GM12878 (cell line): Measurements from ENCODE around the gene CTXND1. TPM values are rescaled to one million over a fixed set of nuclear protein-coding genes. Genes with fewer than 3 reads are reported as not detected.

Source experiments
- ATAC-seq: fragments of 200-7000 bp; cut with Tn5 transposase; 3 replicates; pipeline ENCODE4 v1.9.1; 2020; ENCODE audit warnings: mild to moderate bottlenecking, moderate library complexity
- BruUV-seq: library from RNA; stranded (reverse); fragments of 400-500 nt; replicated peaks from 2 replicates; lab custom pipeline; 2021; lab: Mats Ljungman, UMichigan
- CTCF ChIA-PET: fragments of 300-600 bp; sonication (Branson Sonifier 250); formaldehyde crosslinking; extraction: SDS; loops from one replicate; lab custom pipeline; 2021; ENCODE audit warnings: inconsistent platforms; lab: Yijun Ruan, JAX
- POLR2A ChIA-PET: fragments of 350-600 bp; formaldehyde crosslinking; extraction: SDS; loops from one replicate; lab custom pipeline; 2021; ENCODE audit warnings: inconsistent platforms; lab: Charles Lee
- RAD21 ChIA-PET: fragments of 300-600 bp; sonication (Branson Sonifier 250); formaldehyde crosslinking; loops from one replicate; lab custom pipeline; 2023; ENCODE audit warnings: antibody characterized with exemption; ENCODE audit not compliant: unreplicated experiment; lab: Charles Lee
- SMC1A ChIA-PET: fragments of 300-600 bp; sonication (Branson Sonifier 250); formaldehyde crosslinking; loops from one replicate; lab custom pipeline; 2023; ENCODE audit not compliant: unreplicated experiment, uncharacterized antibody; lab: Charles Lee
- DNase-seq: peaks from one replicate; pipeline ENCODE4 v3.0.0-alpha.2; 2011; ENCODE audit warnings: low read depth, low spot score
- FAIRE-seq: peaks from 3 replicates; lab custom pipeline; 2011; peaks lifted over from hg19 to GRCh38; lab: Jason Lieb, UNC
- H2AFZ ChIP-seq: 2 replicates; pipeline ENCODE4 v1.6.0; 2011; ENCODE audit warnings: low read depth, low read length, control low read depth; ENCODE audit not compliant: control insufficient read depth
- H3K27ac ChIP-seq: 2 replicates; pipeline ENCODE4 v1.5.1; 2011; ENCODE audit warnings: control low read depth; ENCODE audit not compliant: control insufficient read depth, insufficient read depth
- H3K27me3 ChIP-seq, 2 experiments: replicated peaks in 1 of 2; 2 replicates each; pipeline versions ENCODE4 v1.6.0 to v1.6.1; 2011; ENCODE audit warnings: low read length in 1 of 2; ENCODE audit not compliant: control insufficient read depth in 2 of 2, insufficient read depth in 2 of 2
- H3K36me3 ChIP-seq, 2 experiments: 2 replicates each; pipeline ENCODE4 v1.5.1; 2011; ENCODE audit warnings: low read length in 1 of 2; ENCODE audit not compliant: control insufficient read depth in 2 of 2, insufficient read depth in 2 of 2
- H3K4me1 ChIP-seq: 2 replicates; pipeline ENCODE4 v1.6.1; 2011; ENCODE audit warnings: mild to moderate bottlenecking, low read length, moderate library complexity, mixed read lengths; ENCODE audit not compliant: control insufficient read depth, insufficient read depth
- H3K4me2 ChIP-seq: 2 replicates; pipeline ENCODE4 v1.6.0; 2011; ENCODE audit warnings: control low read depth; ENCODE audit not compliant: control insufficient read depth, insufficient read depth
- H3K4me3 ChIP-seq: fragments of 200-600 bp; sonication (generic); 2 replicates; pipeline ENCODE4 v1.5.1; 2016
- H3K79me2 ChIP-seq: 2 replicates; pipeline ENCODE4 v1.6.0; 2011; ENCODE audit warnings: low read length; ENCODE audit not compliant: control insufficient read depth, insufficient read depth
- H3K9ac ChIP-seq: 2 replicates; pipeline ENCODE4 v1.8.0; 2011; ENCODE audit warnings: low read length, control low read depth, mixed read lengths; ENCODE audit not compliant: control insufficient read depth, insufficient read depth
- H3K9me3 ChIP-seq: replicated peaks from 3 replicates; pipeline ENCODE4 v1.5.1; 2011; ENCODE audit warnings: mild to moderate bottlenecking, low read length; ENCODE audit not compliant: control insufficient read depth, insufficient read depth
- H4K20me1 ChIP-seq: 2 replicates; pipeline ENCODE4 v1.6.0; 2011; ENCODE audit not compliant: control insufficient read depth, insufficient read depth
- ATF7 ChIP-seq: fragments of 450-650 bp; IDR thresholded peaks from 2 replicates; pipeline ENCODE4 v1.6.1; 2016; ENCODE audit warnings: low read depth, mild to moderate bottlenecking
- CBX3 ChIP-seq: fragments of 200-600 bp; sonication (generic); IDR thresholded peaks from 2 replicates; pipeline ENCODE4 v1.6.1; 2016; ENCODE audit warnings: low read depth, borderline replicate concordance
- CBX5 ChIP-seq: sonication (generic); IDR thresholded peaks from 2 replicates; pipeline ENCODE4 v1.6.1; 2016; ENCODE audit warnings: low read depth, moderate library complexity, mild to moderate bottlenecking, inconsistent platforms
- CHD4 ChIP-seq: fragments of 200-600 bp; sonication (generic); IDR thresholded peaks from 2 replicates; pipeline ENCODE4 v1.6.1; 2016; ENCODE audit warnings: mild to moderate bottlenecking
- ETV6 ChIP-seq, 2 experiments: fragments of 450-650 bp in 1 of 2; IDR thresholded peaks in 1 of 2; conservative IDR thresholded peaks in 1 of 2; 2 replicates each; pipeline ENCODE4 v1.6.1; 2014; ENCODE audit warnings: antibody characterized with exemption in 1 of 2, borderline replicate concordance in 1 of 2, low read depth in 1 of 2, mild to moderate bottlenecking in 1 of 2, moderate library complexity in 1 of 2
- FOS ChIP-seq: IDR thresholded peaks from 3 replicates; pipeline ENCODE4 v1.6.1; 2011; ENCODE audit warnings: borderline replicate concordance; ENCODE audit not compliant: insufficient read length; ENCODE audit errors: extremely low read depth
- POLR2AphosphoS5 ChIP-seq: IDR thresholded peaks from 2 replicates; pipeline ENCODE4 v1.6.1; 2011; ENCODE audit warnings: mild to moderate bottlenecking, low read length, inconsistent platforms
- ZNF622 ChIP-seq: fragments of 450-650 bp; IDR thresholded peaks from 2 replicates; pipeline ENCODE4 v1.6.1; 2017; ENCODE audit warnings: mild to moderate bottlenecking, inconsistent platforms
- WGBS: methylation state at CpG from one replicate; pipeline ENCODE4 v1.1.6; 2016; ENCODE audit warnings: low lambda C conversion rate; ENCODE audit not compliant: insufficient replicate concordance, insufficient coverage; ENCODE audit errors: missing lambda C conversion rate; 5-methylcytosine and 5-hydroxymethylcytosine counted together
- in situ Hi-C: fragments of 300-500 bp; cut with MboI; formaldehyde crosslinking; loops from 9 replicates; pipeline ENCODE4 v1.14.3; 2018; ENCODE audit warnings: mixed read lengths
- intact Hi-C: fragments of 100-400 bp; cut with micrococcal nuclease; formaldehyde crosslinking; loops from one replicate; pipeline ENCODE4 v1.14.2; 2022; ENCODE audit not compliant: unreplicated experiment
- polyA plus RNA-seq, 11 experiments: library from polyadenylated mRNA; depleted of rRNA in 4 of 11; unstranded in 6 of 11; stranded (reverse) in 5 of 11; fragments of >200 nt; fragmentation: Nextera tagmentation in 4 of 11; fragmentation: Illumina TruSeq in 1 of 11; extraction: Ambion mirVana in 4 of 11; extraction: Trizol in 1 of 11; gene quantifications; 1 replicate in 1 of 11; 2 replicates in 10 of 11; pipeline versions ENCODE4 v1.2.1 to v1.2.3, GENCODE V29; 2011 to 2016; ENCODE audit warnings: inconsistent platforms in 2 of 11, missing spikeins in 2 of 11, low read depth in 1 of 11
- total RNA-seq, 4 experiments: library from RNA; depleted of rRNA in 3 of 4; stranded (reverse); fragments of >200 nt in 3 of 4; fragmentation: Illumina TruSeq in 1 of 4; extraction: Trizol in 1 of 4; gene quantifications; 2 replicates each; pipeline versions ENCODE4 v1.2.1 to v1.2.3, GENCODE V29; 2013 to 2021
- TF ChIP-seq, protein P1 (sequence below): IDR thresholded peaks from 2 replicates; pipeline ENCODE4 v1.6.1; 2012; ENCODE audit warnings: improper control_type of control experiment, low read depth, low read length; ENCODE audit not compliant: insufficient replicate concordance
- TF ChIP-seq, protein P2 (sequence below): fragments of 450-650 bp; IDR thresholded peaks from 2 replicates; pipeline ENCODE4 v1.6.1; 2016; ENCODE audit warnings: mild to moderate bottlenecking, moderate library complexity, borderline replicate concordance

The CTXND1 gene
- total and polyA plus RNA-seq, 10 of the 15 experiments (the other 5 are each of a cell fraction or from before 2014, with no cell fraction given): under 0.01 to 0.03 (median 0.02) TPM; not detected in 7

DNA sequence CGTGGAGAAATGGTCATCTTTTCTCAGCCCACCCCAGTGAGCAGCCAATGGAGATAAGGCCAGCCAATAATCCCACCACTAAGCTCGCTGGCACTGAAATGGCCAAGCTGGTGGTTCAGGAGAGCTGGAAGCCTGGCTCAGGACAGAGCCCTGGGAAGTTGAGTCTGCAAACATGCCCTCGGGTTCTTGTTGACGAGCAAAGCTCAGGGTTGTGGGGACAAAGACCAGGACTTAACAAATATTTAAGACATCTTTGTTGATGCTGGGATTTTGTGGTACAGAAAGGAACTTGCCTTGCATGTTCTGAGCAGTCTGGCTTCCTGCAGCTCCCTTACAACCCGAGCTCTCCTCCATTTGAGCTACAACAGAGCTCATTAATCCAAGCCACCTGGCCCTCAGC lies 94.8 kb downstream of the CTXND1 start:
- H3K4me3 ChIP-seq: no peak overlapping the region
- POLR2A ChIA-PET: interaction anchor here (0.7 to 1.4 kb wide), 2 partner anchors 11 to 124 kb away, joined by 3 read pairs; no protein-coding TSS in a partner anchor
- no peaks in the 10 kb centered on the region for H3K9me3 ChIP-seq
- no peaks in the 10 kb centered on the region for H4K20me1 ChIP-seq
- no peak for FAIRE-seq
- H3K9ac ChIP-seq: no peak overlapping the region
- in situ Hi-C loops: no loop called here
- WGBS: 92% methylated on average over 5 of the region's 5 CpGs
- intact Hi-C loops: no loop called here
- H3K79me2 ChIP-seq: peaks cover 4% of the 10 kb centered on the region
- H3K27me3 ChIP-seq: no peaks in the 10 kb centered on the region
- no peak overlapping the region for H3K27ac ChIP-seq
- BruUV-seq: no TSS peak
- no peak overlapping the region for H2AFZ ChIP-seq
- TF ChIP-seq ATF7 (no peak), ZNF622 (no peak), CBX5 (no peak), POLR2AphosphoS5 (no peak), FOS (no peak), CHD4 (no peak), CBX3 (no peak), ETV6 (conservative IDR thresholded peaks at IDR 0.05 in 1 of 2, IDR thresholded peaks at IDR 0.05 in 1 of 2; ENCODE audit: borderline replicate concordance in 1 of 2, low read depth in 1 of 2) (no peak)
- TF ChIP-seq, protein P1, sequence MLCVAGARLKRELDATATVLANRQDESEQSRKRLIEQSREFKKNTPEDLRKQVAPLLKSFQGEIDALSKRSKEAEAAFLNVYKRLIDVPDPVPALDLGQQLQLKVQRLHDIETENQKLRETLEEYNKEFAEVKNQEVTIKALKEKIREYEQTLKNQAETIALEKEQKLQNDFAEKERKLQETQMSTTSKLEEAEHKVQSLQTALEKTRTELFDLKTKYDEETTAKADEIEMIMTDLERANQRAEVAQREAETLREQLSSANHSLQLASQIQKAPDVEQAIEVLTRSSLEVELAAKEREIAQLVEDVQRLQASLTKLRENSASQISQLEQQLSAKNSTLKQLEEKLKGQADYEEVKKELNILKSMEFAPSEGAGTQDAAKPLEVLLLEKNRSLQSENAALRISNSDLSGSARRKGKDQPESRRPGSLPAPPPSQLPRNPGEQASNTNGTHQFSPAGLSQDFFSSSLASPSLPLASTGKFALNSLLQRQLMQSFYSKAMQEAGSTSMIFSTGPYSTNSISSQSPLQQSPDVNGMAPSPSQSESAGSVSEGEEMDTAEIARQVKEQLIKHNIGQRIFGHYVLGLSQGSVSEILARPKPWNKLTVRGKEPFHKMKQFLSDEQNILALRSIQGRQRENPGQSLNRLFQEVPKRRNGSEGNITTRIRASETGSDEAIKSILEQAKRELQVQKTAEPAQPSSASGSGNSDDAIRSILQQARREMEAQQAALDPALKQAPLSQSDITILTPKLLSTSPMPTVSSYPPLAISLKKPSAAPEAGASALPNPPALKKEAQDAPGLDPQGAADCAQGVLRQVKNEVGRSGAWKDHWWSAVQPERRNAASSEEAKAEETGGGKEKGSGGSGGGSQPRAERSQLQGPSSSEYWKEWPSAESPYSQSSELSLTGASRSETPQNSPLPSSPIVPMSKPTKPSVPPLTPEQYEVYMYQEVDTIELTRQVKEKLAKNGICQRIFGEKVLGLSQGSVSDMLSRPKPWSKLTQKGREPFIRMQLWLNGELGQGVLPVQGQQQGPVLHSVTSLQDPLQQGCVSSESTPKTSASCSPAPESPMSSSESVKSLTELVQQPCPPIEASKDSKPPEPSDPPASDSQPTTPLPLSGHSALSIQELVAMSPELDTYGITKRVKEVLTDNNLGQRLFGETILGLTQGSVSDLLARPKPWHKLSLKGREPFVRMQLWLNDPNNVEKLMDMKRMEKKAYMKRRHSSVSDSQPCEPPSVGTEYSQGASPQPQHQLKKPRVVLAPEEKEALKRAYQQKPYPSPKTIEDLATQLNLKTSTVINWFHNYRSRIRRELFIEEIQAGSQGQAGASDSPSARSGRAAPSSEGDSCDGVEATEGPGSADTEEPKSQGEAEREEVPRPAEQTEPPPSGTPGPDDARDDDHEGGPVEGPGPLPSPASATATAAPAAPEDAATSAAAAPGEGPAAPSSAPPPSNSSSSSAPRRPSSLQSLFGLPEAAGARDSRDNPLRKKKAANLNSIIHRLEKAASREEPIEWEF: no peak
- TF ChIP-seq, protein P2, sequence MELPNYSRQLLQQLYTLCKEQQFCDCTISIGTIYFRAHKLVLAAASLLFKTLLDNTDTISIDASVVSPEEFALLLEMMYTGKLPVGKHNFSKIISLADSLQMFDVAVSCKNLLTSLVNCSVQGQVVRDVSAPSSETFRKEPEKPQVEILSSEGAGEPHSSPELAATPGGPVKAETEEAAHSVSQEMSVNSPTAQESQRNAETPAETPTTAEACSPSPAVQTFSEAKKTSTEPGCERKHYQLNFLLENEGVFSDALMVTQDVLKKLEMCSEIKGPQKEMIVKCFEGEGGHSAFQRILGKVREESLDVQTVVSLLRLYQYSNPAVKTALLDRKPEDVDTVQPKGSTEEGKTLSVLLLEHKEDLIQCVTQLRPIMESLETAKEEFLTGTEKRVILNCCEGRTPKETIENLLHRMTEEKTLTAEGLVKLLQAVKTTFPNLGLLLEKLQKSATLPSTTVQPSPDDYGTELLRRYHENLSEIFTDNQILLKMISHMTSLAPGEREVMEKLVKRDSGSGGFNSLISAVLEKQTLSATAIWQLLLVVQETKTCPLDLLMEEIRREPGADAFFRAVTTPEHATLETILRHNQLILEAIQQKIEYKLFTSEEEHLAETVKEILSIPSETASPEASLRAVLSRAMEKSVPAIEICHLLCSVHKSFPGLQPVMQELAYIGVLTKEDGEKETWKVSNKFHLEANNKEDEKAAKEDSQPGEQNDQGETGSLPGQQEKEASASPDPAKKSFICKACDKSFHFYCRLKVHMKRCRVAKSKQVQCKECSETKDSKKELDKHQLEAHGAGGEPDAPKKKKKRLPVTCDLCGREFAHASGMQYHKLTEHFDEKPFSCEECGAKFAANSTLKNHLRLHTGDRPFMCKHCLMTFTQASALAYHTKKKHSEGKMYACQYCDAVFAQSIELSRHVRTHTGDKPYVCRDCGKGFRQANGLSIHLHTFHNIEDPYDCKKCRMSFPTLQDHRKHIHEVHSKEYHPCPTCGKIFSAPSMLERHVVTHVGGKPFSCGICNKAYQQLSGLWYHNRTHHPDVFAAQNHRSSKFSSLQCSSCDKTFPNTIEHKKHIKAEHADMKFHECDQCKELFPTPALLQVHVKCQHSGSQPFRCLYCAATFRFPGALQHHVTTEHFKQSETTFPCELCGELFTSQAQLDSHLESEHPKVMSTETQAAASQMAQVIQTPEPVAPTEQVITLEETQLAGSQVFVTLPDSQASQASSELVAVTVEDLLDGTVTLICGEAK: no peak
- TF ChIP-seq, all 136 proteins: peak for 0
- ChIA-PET RAD21 (no interaction called here), CTCF (interaction anchor here (0.7 to 2.4 kb wide), 4 partner anchors 12 to 304 kb away, joined by 3 to 6 read pairs (median 3); no protein-coding TSS in a partner anchor), SMC1A (interaction anchor here (1.1 to 2.0 kb wide), 8 partner anchors 11 to 151 kb away, joined by 3 to 8 read pairs (median 4); no protein-coding TSS in a partner anchor)
- H3K4me2 ChIP-seq: no peak overlapping the region
- H3K4me1 ChIP-seq: peaks cover 28% of the 10 kb centered on the region
- ATAC-seq (no peak), DNase-seq (no peak)
- peaks cover 2 to 4% of the 10 kb centered on the region in 2 experiments for H3K36me3 ChIP-seq
